Measurements from ENCODE around the gene LILRB5.
"Not testable (repeated sequence)": the region's sequence is repeated elsewhere in the genome, so short reads cannot be mapped to it uniquely, and the experiment has no call there.

- TF ChIP-seq CTCF (IDR thresholded peaks at IDR 0.05; ENCODE audit: insufficient read depth, low read length, poor library complexity, severe bottlenecking); EZH2phosphoT487 (conservative IDR thresholded peaks at IDR 0.05; ENCODE audit: low read length): not testable (repeated sequence)
Observed at GRCh38 chr19:54240372-54241336, 16.4 kb downstream of the LILRB5 start.
